Bronchial smooth muscle cell (primary cell): ENCODE results near the gene PRKCI. TPM values are rescaled to one million over a fixed set of nuclear protein-coding genes. Genes with fewer than 3 reads are reported as not detected.

Experiments used
- total RNA-seq: library from RNA; depleted of rRNA; stranded (reverse); fragments of >200 nt; gene quantifications from 2 replicates; pipeline ENCODE4 v1.2.1, GENCODE V29; 2014

PRKCI gene
- 52.5 and 167 TPM in 2 replicates for total RNA-seq

GRCh38 chr3:170221924-170222646, at the start of gene PRKCI:
PRKCI (plus strand) TSS chr3:170222424; CDS start chr3:170222670, 246 bp downstream.

DNA sequence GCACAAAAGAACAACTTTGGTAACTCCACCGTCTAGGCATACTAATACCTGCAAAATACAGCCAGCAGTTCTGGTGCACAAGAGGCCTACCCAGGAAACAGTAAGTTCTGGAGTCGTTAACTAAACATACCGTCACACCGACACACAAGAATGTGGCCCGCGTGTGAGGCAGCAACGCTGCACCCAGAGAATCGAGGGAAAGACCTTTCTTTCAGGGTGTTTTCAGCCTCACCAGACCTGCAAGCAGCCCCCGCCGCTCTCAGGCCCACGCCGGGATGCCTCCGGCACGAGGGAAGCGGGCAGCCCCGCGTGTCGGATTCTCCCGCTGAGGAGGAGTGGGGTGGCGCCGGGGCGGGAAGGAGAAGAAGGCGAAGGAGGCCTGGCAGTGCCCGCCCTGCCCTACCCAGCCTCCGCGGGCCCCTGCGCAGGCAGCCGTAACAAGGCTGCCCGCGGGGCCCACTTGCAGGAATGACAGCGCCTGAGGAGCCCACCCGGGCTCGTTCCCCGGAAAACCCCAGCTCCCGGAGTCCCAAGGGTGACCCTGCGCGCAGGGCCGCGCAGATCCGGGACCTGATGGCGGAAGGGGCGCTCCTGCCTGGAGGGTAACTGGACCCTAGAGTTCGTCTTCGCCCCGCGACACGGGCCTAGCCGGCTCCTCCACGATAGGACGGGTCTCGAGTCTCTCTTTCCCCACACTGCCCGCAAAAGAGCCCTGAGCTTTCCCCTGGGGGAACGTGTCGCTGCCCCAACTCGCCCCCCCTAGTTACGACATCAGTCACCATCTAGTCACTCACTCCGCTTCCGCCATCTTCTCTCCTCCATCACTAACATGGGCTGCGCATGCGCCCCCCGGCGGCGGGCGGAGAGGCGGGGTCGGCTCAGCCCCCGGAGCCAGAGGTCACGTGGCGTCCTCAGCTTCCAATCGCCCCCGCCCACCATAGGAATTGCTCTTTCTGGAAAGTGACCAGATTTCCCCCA, 41.0 kb upstream of the PRKCI start, which contains the start of gene PHC3:
TSS of gene PHC3 (minus strand) at position 826 of the 978 bp plus-strand sequence. CDS start at position 808, 18 bp downstream.

Other genes with a start within 250 kb of the PRKCI start
- under 0.01 TPM in 1 of 2 replicates, not detected in the other for gene GPR160, start 184.4 kb upstream of the PRKCI start, total RNA-seq
- 21.9 and 22.2 TPM in 2 replicates for gene PHC3, start 40.7 kb upstream of the PRKCI start, total RNA-seq
- gene SKIL, start 135.3 kb downstream of the PRKCI start, total RNA-seq: 25.7 and 50.5 TPM in 2 replicates
- gene CLDN11, start 196.4 kb downstream of the PRKCI start, total RNA-seq: 94.1 and 632 TPM in 2 replicates